CD8-positive, alpha-beta memory T cell (primary cell): Measurements from ENCODE around the gene LRRC14B. TPM values are rescaled to one million over a fixed set of nuclear protein-coding genes. Genes with fewer than 3 reads are reported as not detected.
"Not testable (repeated sequence)": the region's sequence is repeated elsewhere in the genome, so short reads cannot be mapped to it uniquely, and the experiment has no call there.

ENCODE experiments used
- CTCF ChIA-PET: fragments of 350-600 bp; sonication (Branson Sonifier 250); formaldehyde crosslinking; loops from one replicate; lab custom pipeline; 2021; ENCODE audit warnings: antibody characterized with exemption; lab: Charles Lee
- POLR2A ChIA-PET: fragments of 350-600 bp; sonication (Branson Sonifier 250); formaldehyde crosslinking; loops from one replicate; lab custom pipeline; 2021; ENCODE audit warnings: antibody characterized with exemption; lab: Charles Lee
- DNase-seq, 5 donors: peaks; one replicate each; pipeline versions ENCODE4 v3.0.0 to v3.0.0-alpha.2; 2020 to 2022; ENCODE audit warnings: mixed read lengths in 1 of 5
- H3K27ac ChIP-seq: one replicate; pipeline ENCODE4 v1.7.0; 2013; ENCODE audit warnings: low read depth, mild to moderate bottlenecking, low read length, moderate library complexity
- H3K27me3 ChIP-seq: 2 replicates; pipeline ENCODE4 v1.7.0; 2013; ENCODE audit warnings: low read length, mild to moderate bottlenecking; ENCODE audit not compliant: insufficient read depth, poor library complexity, severe bottlenecking
- H3K36me3 ChIP-seq: 2 replicates; pipeline ENCODE4 v1.7.0; 2013; ENCODE audit warnings: mild to moderate bottlenecking, low read length, moderate library complexity; ENCODE audit not compliant: insufficient read depth
- H3K4me1 ChIP-seq: 2 replicates; pipeline ENCODE4 v1.7.0; 2013; ENCODE audit warnings: mild to moderate bottlenecking, low read length, moderate library complexity; ENCODE audit not compliant: insufficient read depth
- H3K4me3 ChIP-seq: 2 replicates; pipeline ENCODE4 v1.7.0; 2013; ENCODE audit warnings: mild to moderate bottlenecking, low read length
- H3K9me3 ChIP-seq: 2 replicates; pipeline ENCODE4 v1.7.0; 2013; ENCODE audit warnings: mild to moderate bottlenecking, low read length
- H3K27ac Mint-ChIP-seq, 8 donors: one replicate each; pipeline ENCODE4 v1.8.0; 2020 to 2021; ENCODE audit warnings: mixed read lengths in 8 of 8, mild to moderate bottlenecking in 6 of 8, inconsistent platforms in 3 of 8, moderate library complexity in 3 of 8
- H3K27me3 Mint-ChIP-seq, 2 donors: one replicate each; pipeline ENCODE4 v1.8.0; 2020 to 2021; ENCODE audit warnings: mixed read lengths in 2 of 2, mild to moderate bottlenecking in 1 of 2, moderate library complexity in 1 of 2
- H3K36me3 Mint-ChIP-seq, 3 donors: one replicate each; pipeline ENCODE4 v1.8.0; 2020 to 2021; ENCODE audit warnings: mixed read lengths in 3 of 3, inconsistent platforms in 1 of 3, mild to moderate bottlenecking in 1 of 3
- H3K4me1 Mint-ChIP-seq, 3 donors: one replicate each; pipeline ENCODE4 v1.8.0; 2020 to 2021; ENCODE audit warnings: mixed read lengths in 3 of 3, inconsistent platforms in 1 of 3, mild to moderate bottlenecking in 1 of 3
- H3K4me3 Mint-ChIP-seq, 7 donors: one replicate each; pipeline ENCODE4 v1.8.0; 2020 to 2021; ENCODE audit warnings: mixed read lengths in 7 of 7, mild to moderate bottlenecking in 6 of 7, moderate library complexity in 4 of 7, inconsistent platforms in 2 of 7
- H3K9me3 Mint-ChIP-seq, 5 donors: one replicate each; pipeline ENCODE4 v1.8.0; 2020 to 2022; ENCODE audit warnings: mixed read lengths in 5 of 5, mild to moderate bottlenecking in 3 of 5, moderate library complexity in 2 of 5, inconsistent platforms in 1 of 5
- polyA plus RNA-seq: library from polyadenylated mRNA; unstranded; fragments of 300-500 nt; fragmentation: Illumina TruSeq; gene quantifications from one replicate; pipeline ENCODE4 v1.2.3, GENCODE V29; 2021
- total RNA-seq, 2 experiments: library from RNA; stranded (reverse); gene quantifications; one replicate each; pipeline ENCODE4 v1.2.3, GENCODE V29; 2021

The LRRC14B gene
- total and polyA plus RNA-seq, 3 experiments from 2014 or later: not detected

GRCh38 chr5:194102-194501 is 2.8 kb downstream of the LRRC14B start:
- H3K4me1 ChIP-seq: no peaks in the 10 kb centered on the region
- ChIA-PET CTCF (no interaction called here), POLR2A (no interaction called here)
- H3K27ac ChIP-seq: no peak overlapping the region
- peaks cover 0 to 2% (median under 1%) of the 10 kb centered on the region in 3 donors for H3K4me1 Mint-ChIP-seq
- no peak overlapping the region for H3K27ac Mint-ChIP-seq
- no peaks in the 10 kb centered on the region for H3K27me3 ChIP-seq
- no peak for DNase-seq
- H3K27me3 Mint-ChIP-seq: peaks cover 0 to 6% of the 10 kb centered on the region in 2 donors
- no peak overlapping the region for H3K4me3 ChIP-seq
- no peaks in the 10 kb centered on the region for H3K36me3 ChIP-seq
- H3K36me3 Mint-ChIP-seq: no peaks in the 10 kb centered on the region
- H3K9me3 Mint-ChIP-seq: no peaks in the 10 kb centered on the region
- no peaks in the 10 kb centered on the region for H3K9me3 ChIP-seq
- no peak overlapping the region for H3K4me3 Mint-ChIP-seq

GRCh38 chr5:194603-195209 is 3.4 kb downstream of the LRRC14B start:
- Mint-ChIP-seq H3K4me1 (peaks cover 0 to 2% (median 0%) of the 10 kb centered on the region in 3 donors), H3K27me3 (peaks cover 0 to 6% of the 10 kb centered on the region in 2 donors), H3K27ac (no peak overlapping the region), H3K9me3 (no peaks in the 10 kb centered on the region), H3K4me3 (no peak overlapping the region), H3K36me3 (no peaks in the 10 kb centered on the region)
- H3K4me3 ChIP-seq: no peak overlapping the region
- POLR2A ChIA-PET: no interaction called here
- no peak overlapping the region for H3K27ac ChIP-seq
- no peaks in the 10 kb centered on the region for H3K36me3 ChIP-seq
- H3K4me1 ChIP-seq: no peaks in the 10 kb centered on the region
- no peaks in the 10 kb centered on the region for H3K9me3 ChIP-seq
- no peaks in the 10 kb centered on the region for H3K27me3 ChIP-seq
- CTCF ChIA-PET: no interaction called here
- DNase-seq: no peak

- no peaks in the 10 kb centered on the region for H3K36me3 ChIP-seq
- no peak for DNase-seq
- Mint-ChIP-seq H3K27ac (no peak overlapping the region), H3K9me3 (no peaks in the 10 kb centered on the region), H3K4me3 (no peak overlapping the region), H3K4me1 (peaks cover 0 to 2% (median 0%) of the 10 kb centered on the region in 3 donors), H3K27me3 (peaks cover 0 to 6% of the 10 kb centered on the region in 2 donors), H3K36me3 (peaks cover 0 to 4% (median 0%) of the 10 kb centered on the region in 3 donors)
- H3K9me3 ChIP-seq: no peaks in the 10 kb centered on the region
- POLR2A ChIA-PET: no interaction called here
- H3K27me3 ChIP-seq: no peaks in the 10 kb centered on the region
- no peak overlapping the region for H3K27ac ChIP-seq
- H3K4me1 ChIP-seq: no peaks in the 10 kb centered on the region
- no peak overlapping the region for H3K4me3 ChIP-seq
- CTCF ChIA-PET: no interaction called here
These were observed 4.3 kb downstream of the LRRC14B start for GRCh38 chr5:195401-196160.

- peaks cover 0 to 6% of the 10 kb centered on the region in 2 donors for H3K27me3 Mint-ChIP-seq
- peaks cover 0 to 2% (median 0%) of the 10 kb centered on the region in 3 donors for H3K4me1 Mint-ChIP-seq
- POLR2A ChIA-PET: no interaction called here
- peaks cover 0 to 8% (median 2%) of the 10 kb centered on the region in 3 donors for H3K36me3 Mint-ChIP-seq
- Histone ChIP-seq H3K36me3 (no peaks in the 10 kb centered on the region), H3K9me3 (no peaks in the 10 kb centered on the region), H3K4me1 (no peaks in the 10 kb centered on the region), H3K27ac (no peak overlapping the region), H3K4me3 (no peak overlapping the region), H3K27me3 (no peaks in the 10 kb centered on the region)
- H3K27ac Mint-ChIP-seq: no peak overlapping the region
- CTCF ChIA-PET: no interaction called here
- no peaks in the 10 kb centered on the region for H3K9me3 Mint-ChIP-seq
- no peak for DNase-seq
- H3K4me3 Mint-ChIP-seq: no peak overlapping the region
These were observed 5.1 kb downstream of the LRRC14B start for GRCh38 chr5:196350-196749.

GRCh38 chr5:197031-197430 is 5.7 kb downstream of the LRRC14B start:
- H3K9me3 Mint-ChIP-seq, CTCF ChIA-PET, H3K36me3 ChIP-seq, POLR2A ChIA-PET, H3K4me3 Mint-ChIP-seq, H3K9me3 ChIP-seq, H3K4me1 ChIP-seq, H3K4me3 ChIP-seq, H3K27me3 ChIP-seq, H3K27ac ChIP-seq, H3K27ac Mint-ChIP-seq, H3K4me1 Mint-ChIP-seq, H3K27me3 Mint-ChIP-seq, DNase-seq: not testable (repeated sequence)
- H3K36me3 Mint-ChIP-seq: peaks cover 0 to 12% (median 2%) of the 10 kb centered on the region in 3 donors

GRCh38 chr5:197892-198489 is 6.7 kb downstream of the LRRC14B start:
- Mint-ChIP-seq H3K4me3 (no peak overlapping the region), H3K27me3 (no peaks in the 10 kb centered on the region), H3K9me3 (no peaks in the 10 kb centered on the region), H3K27ac (no peak overlapping the region), H3K36me3 (peaks cover 0 to 16% (median 2%) of the 10 kb centered on the region in 3 donors), H3K4me1 (peaks cover 0 to 2% (median 0%) of the 10 kb centered on the region in 3 donors)
- POLR2A ChIA-PET: no interaction called here
- CTCF ChIA-PET: no interaction called here
- no peaks in the 10 kb centered on the region for H3K4me1 ChIP-seq
- H3K27me3 ChIP-seq: no peaks in the 10 kb centered on the region
- H3K36me3 ChIP-seq: no peaks in the 10 kb centered on the region
- no peaks in the 10 kb centered on the region for H3K9me3 ChIP-seq
- H3K27ac ChIP-seq: no peak overlapping the region
- no peak for DNase-seq
- no peak overlapping the region for H3K4me3 ChIP-seq

- POLR2A ChIA-PET: no interaction called here
- Mint-ChIP-seq H3K27ac (no peak overlapping the region), H3K27me3 (no peaks in the 10 kb centered on the region), H3K9me3 (no peaks in the 10 kb centered on the region), H3K36me3 (peaks cover 0 to 19% (median 4%) of the 10 kb centered on the region in 3 donors), H3K4me1 (peaks cover 0 to 2% (median 0%) of the 10 kb centered on the region in 3 donors), H3K4me3 (no peak overlapping the region)
- Histone ChIP-seq H3K27ac (no peak overlapping the region), H3K9me3 (no peaks in the 10 kb centered on the region), H3K27me3 (no peaks in the 10 kb centered on the region), H3K4me3 (no peak overlapping the region), H3K36me3 (no peaks in the 10 kb centered on the region), H3K4me1 (no peaks in the 10 kb centered on the region)
- no peak for DNase-seq
- CTCF ChIA-PET: no interaction called here
These were observed 7.4 kb downstream of the LRRC14B start for GRCh38 chr5:198516-199196.
